PC-9 (cell line): ENCODE data around the gene GKN1.

Source experiments
- EZH2 ChIP-seq: fragments of 200-600 bp; sonication (generic); IDR thresholded peaks from 2 replicates; pipeline ENCODE4 v1.8.0; 2017; ENCODE audit warnings: antibody characterized with exemption, low read depth
- TF ChIP-seq, protein P1 (sequence below): fragments of 200-600 bp; sonication (generic); conservative IDR thresholded peaks from 2 replicates; pipeline ENCODE4 v1.6.1; 2017; ENCODE audit warnings: mixed run types, antibody characterized with exemption, mild to moderate bottlenecking, moderate library complexity

DNA sequence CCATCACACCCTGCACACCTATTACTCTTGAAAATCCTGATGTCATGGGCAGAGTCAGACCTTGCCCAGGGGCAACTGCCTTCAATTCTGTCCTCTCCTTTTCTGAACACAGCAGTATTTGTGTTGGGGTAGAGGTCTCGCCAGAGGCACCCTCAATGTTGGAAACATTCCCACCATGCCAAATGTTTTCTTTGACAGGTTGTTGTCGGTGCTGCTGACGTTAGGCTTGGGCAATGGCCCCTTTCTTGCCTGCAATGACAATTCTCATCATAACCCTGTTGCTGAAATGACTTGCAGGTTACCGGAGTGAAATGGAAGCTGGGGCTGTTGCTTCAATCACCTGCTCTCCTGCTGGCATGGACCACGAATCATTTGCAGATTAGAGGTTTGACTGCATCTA, 17.9 kb downstream of the GKN1 start:
- TF ChIP-seq, protein P1, sequence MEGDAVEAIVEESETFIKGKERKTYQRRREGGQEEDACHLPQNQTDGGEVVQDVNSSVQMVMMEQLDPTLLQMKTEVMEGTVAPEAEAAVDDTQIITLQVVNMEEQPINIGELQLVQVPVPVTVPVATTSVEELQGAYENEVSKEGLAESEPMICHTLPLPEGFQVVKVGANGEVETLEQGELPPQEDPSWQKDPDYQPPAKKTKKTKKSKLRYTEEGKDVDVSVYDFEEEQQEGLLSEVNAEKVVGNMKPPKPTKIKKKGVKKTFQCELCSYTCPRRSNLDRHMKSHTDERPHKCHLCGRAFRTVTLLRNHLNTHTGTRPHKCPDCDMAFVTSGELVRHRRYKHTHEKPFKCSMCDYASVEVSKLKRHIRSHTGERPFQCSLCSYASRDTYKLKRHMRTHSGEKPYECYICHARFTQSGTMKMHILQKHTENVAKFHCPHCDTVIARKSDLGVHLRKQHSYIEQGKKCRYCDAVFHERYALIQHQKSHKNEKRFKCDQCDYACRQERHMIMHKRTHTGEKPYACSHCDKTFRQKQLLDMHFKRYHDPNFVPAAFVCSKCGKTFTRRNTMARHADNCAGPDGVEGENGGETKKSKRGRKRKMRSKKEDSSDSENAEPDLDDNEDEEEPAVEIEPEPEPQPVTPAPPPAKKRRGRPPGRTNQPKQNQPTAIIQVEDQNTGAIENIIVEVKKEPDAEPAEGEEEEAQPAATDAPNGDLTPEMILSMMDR: no peak
- no peak for TF ChIP-seq EZH2
